ENCODE results near the gene METRNL. TPM values are rescaled to one million over a fixed set of nuclear protein-coding genes. Genes with fewer than 3 reads are reported as not detected.

The METRNL gene
- total RNA-seq (2013) = 88.0 TPM
- polyA plus RNA-seq (100 to 1,000 TPM in 1 of 3 donors, 10 to 100 TPM in 2; 13.1 to 133 (median 29.8) TPM), polyA minus RNA-seq (171 and 192 TPM in 2 replicates), total RNA-seq (67.1 to 183 (median 154) reads per million in 11 experiments)

- Histone ChIP-seq H4K20me1 (ENCODE audit: insufficient read depth, low read length) (peaks cover 34% of the 10 kb centered on the region), H3K9ac (ENCODE audit: insufficient read depth, low read length, poor library complexity, severe bottlenecking) (peak within 1 kb of the TSS; percentile 93), H3K9me3 (replicated peaks in 1 of 2; ENCODE audit: control insufficient read depth in 1 of 2, insufficient read depth in 1 of 2, low read length in 2 of 2) (no peaks in the 10 kb centered on the region), H3K79me2 (ENCODE audit: insufficient read depth, low read length) (peaks cover 41% of the 10 kb centered on the region), H3K27me3 (ENCODE audit: control insufficient read depth in 2 of 2, insufficient read depth in 2 of 2, low read length in 2 of 2) (peaks cover 2 to 17% of the 10 kb centered on the region in 2 donors), H2AFZ (ENCODE audit: insufficient read depth, low read depth, low read length, poor library complexity, severe bottlenecking) (no peak within 1 kb of the TSS), H3K4me1 (ENCODE audit: control insufficient read depth in 1 of 2, insufficient read depth in 2 of 2, low read length in 2 of 2) (peaks cover 38% of the 10 kb centered on the region in 2 donors), H3K27ac (ENCODE audit: low read depth in 1 of 2, low read length in 2 of 2) (peak within 1 kb of the TSS in 1 of 2 donors; percentile 84), H3K4me2 (replicated peaks; ENCODE audit: extremely low read depth, low read length, poor library complexity, severe bottlenecking) (peak within 1 kb of the TSS; percentile 95), H3K36me3 (replicated peaks in 1 of 2; ENCODE audit: control insufficient read depth in 1 of 2, insufficient read depth in 2 of 2, low read length in 2 of 2) (peaks cover 0 to 17% of the 10 kb centered on the region in 2 donors), H3K4me3 (replicated peaks in 1 of 3; ENCODE audit: low read depth in 2 of 3, low read length in 3 of 3) (peak within 1 kb of the TSS; percentile 58 to 89 (median 75))
- Mint-ChIP-seq H3K4me3 (peak within 1 kb of the TSS; percentile 68 to 81), H3K27ac (peak within 1 kb of the TSS in 3 of 7 donors; percentile 30 to 82 (median 42)), H3K4me1 (peaks cover 37% of the 10 kb centered on the region), H3K9me3 (peaks cover 0 to 4% (median 0%) of the 10 kb centered on the region in 7 donors), H3K36me3 (peaks cover 27 to 30% of the 10 kb centered on the region in 2 donors), H3K27me3 (ENCODE audit: low read depth in 3 of 3) (peaks cover 22 to 31% (median 29%) of the 10 kb centered on the region in 3 donors)
- WGBS (ENCODE audit: insufficient coverage) = under 1% methylated on average over 63 of the region's 69 CpGs
- TF ChIP-seq CTCF (IDR thresholded peaks at IDR 0.05) = no peak
- intact Hi-C loops (cut with micrococcal nuclease) = loop anchor here (2.0 to 5.0 kb wide), 2 partner anchors 25 to 37 kb away; no protein-coding TSS in a partner anchor
- peak; percentile 60 to 80 (median 62) for DNase-seq
These were observed at the start of gene METRNL for GRCh38 chr17:83079352-83079747. Gene METRNL (plus strand): TSS chr17:83079609. CDS start chr17:83079816, 207 bp downstream.

DNA sequence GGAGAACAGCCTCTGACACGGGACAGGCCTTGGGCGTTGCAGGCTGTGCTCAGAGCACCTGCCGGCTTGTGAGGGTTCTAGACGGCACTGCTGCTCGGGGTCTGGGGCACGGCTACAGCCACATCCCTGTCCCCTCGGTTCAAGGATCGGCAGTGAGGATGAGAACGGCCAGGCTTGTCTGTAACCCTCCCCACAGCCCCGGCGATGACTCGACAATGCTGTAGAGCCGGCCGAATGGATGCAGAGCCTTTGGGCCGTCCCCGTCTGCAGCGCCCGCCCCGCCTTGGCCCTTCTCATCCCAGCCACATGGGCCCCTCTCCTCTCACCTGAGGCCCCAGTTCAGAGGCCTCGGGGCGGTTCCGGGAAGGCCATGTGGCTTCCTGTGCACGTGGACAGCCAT, 49.0 kb upstream of the METRNL start:
- no peaks in the 10 kb centered on the region for H3K27me3 ChIP-seq (ENCODE audit: control insufficient read depth in 2 of 2, insufficient read depth in 2 of 2, low read length in 2 of 2)
- Mint-ChIP-seq H3K4me1 (no peaks in the 10 kb centered on the region), H3K36me3 (peaks cover 58 to 76% of the 10 kb centered on the region in 2 donors), H3K27me3 (ENCODE audit: low read depth in 3 of 3) (peaks cover 0 to 2% (median 0%) of the 10 kb centered on the region in 3 donors), H3K27ac (peak overlapping the region in 1 of 7 donors; percentile 7), H3K9me3 (peaks cover 7 to 27% (median 15%) of the 10 kb centered on the region in 7 donors), H3K4me3 (no peak overlapping the region)
- WGBS (ENCODE audit: insufficient coverage) = 91% methylated on average over 12 of the region's 23 CpGs
- no peak overlapping the region for H3K27ac ChIP-seq (ENCODE audit: low read depth in 1 of 2, low read length in 2 of 2)
- no peaks in the 10 kb centered on the region for H4K20me1 ChIP-seq (ENCODE audit: insufficient read depth, low read length)
- no peak overlapping the region for H3K9ac ChIP-seq (ENCODE audit: insufficient read depth, low read length, poor library complexity, severe bottlenecking)
- H2AFZ ChIP-seq (ENCODE audit: insufficient read depth, low read depth, low read length, poor library complexity, severe bottlenecking) = no peak overlapping the region
- no peak overlapping the region for H3K4me2 ChIP-seq (replicated peaks; ENCODE audit: extremely low read depth, low read length, poor library complexity, severe bottlenecking)
- intact Hi-C loops (cut with micrococcal nuclease) = loop anchor here in 1 of 2 donors (5.0 kb wide), 1 partner anchor 38 kb away; no protein-coding TSS in a partner anchor
- no peaks in the 10 kb centered on the region for H3K4me1 ChIP-seq (ENCODE audit: control insufficient read depth in 1 of 2, insufficient read depth in 2 of 2, low read length in 2 of 2)
- no peak for TF ChIP-seq CTCF (IDR thresholded peaks at IDR 0.05)
- H3K36me3 ChIP-seq (replicated peaks in 1 of 2; ENCODE audit: control insufficient read depth in 1 of 2, insufficient read depth in 2 of 2, low read length in 2 of 2) = peaks cover 25 to 69% of the 10 kb centered on the region in 2 donors
- H3K9me3 ChIP-seq (replicated peaks in 1 of 2; ENCODE audit: control insufficient read depth in 1 of 2, insufficient read depth in 1 of 2, low read length in 2 of 2) = peaks cover 9 to 30% of the 10 kb centered on the region in 2 donors
- no peak for DNase-seq
- H3K79me2 ChIP-seq (ENCODE audit: insufficient read depth, low read length) = peaks cover 54% of the 10 kb centered on the region
- H3K4me3 ChIP-seq (replicated peaks in 1 of 3; ENCODE audit: low read depth in 2 of 3, low read length in 3 of 3) = no peak overlapping the region

All from CD14-positive monocyte (primary cell).